ENCODE data around the gene NELL2. TPM values are rescaled to one million over a fixed set of nuclear protein-coding genes. Genes with fewer than 3 reads are reported as not detected.

The NELL2 gene
- total RNA-seq, 1 experiment from 2014 or later = 32.7 TPM

GRCh38 chr12:44677724-44678123, 198.4 kb downstream of the NELL2 start:
- H3K4me1 Mint-ChIP-seq = peaks cover 5 to 10% of the 10 kb centered on the region in 2 experiments; a peak in 3 of 4 replicates
- no peak overlapping the region for H4K91ac ChIP-seq (ENCODE audit: insufficient read length, low read depth, low read length)
- peaks cover 0 to 2% of the 10 kb centered on the region in 2 experiments; a peak in 1 of 5 replicates for H3K9me3 Mint-ChIP-seq
- H3K27ac Mint-ChIP-seq = no peak overlapping the region
- TF ChIP-seq, protein P1, sequence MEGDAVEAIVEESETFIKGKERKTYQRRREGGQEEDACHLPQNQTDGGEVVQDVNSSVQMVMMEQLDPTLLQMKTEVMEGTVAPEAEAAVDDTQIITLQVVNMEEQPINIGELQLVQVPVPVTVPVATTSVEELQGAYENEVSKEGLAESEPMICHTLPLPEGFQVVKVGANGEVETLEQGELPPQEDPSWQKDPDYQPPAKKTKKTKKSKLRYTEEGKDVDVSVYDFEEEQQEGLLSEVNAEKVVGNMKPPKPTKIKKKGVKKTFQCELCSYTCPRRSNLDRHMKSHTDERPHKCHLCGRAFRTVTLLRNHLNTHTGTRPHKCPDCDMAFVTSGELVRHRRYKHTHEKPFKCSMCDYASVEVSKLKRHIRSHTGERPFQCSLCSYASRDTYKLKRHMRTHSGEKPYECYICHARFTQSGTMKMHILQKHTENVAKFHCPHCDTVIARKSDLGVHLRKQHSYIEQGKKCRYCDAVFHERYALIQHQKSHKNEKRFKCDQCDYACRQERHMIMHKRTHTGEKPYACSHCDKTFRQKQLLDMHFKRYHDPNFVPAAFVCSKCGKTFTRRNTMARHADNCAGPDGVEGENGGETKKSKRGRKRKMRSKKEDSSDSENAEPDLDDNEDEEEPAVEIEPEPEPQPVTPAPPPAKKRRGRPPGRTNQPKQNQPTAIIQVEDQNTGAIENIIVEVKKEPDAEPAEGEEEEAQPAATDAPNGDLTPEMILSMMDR (conservative IDR thresholded peaks at IDR 0.05) = no peak
- no peak overlapping the region for H3K4me3 Mint-ChIP-seq
- H3K14ac ChIP-seq (ENCODE audit: insufficient read depth, low read length) = no peak overlapping the region
- H3K23ac ChIP-seq (ENCODE audit: insufficient read length, low read depth, low read length) = no peak overlapping the region
- H4K5ac ChIP-seq (ENCODE audit: insufficient read length, low read depth, low read length) = no peak overlapping the region
- H2BK12ac ChIP-seq (ENCODE audit: insufficient read length, low read depth, low read length) = no peak overlapping the region
- H4K20me1 ChIP-seq (ENCODE audit: control insufficient read depth, insufficient read depth, insufficient read length) = no peaks in the 10 kb centered on the region
- no peaks in the 10 kb centered on the region for H3K4me1 ChIP-seq (ENCODE audit: insufficient read depth, low read length)
- no peak overlapping the region for H2AK5ac ChIP-seq (ENCODE audit: insufficient read length, low read length)
- H2BK15ac ChIP-seq (ENCODE audit: low read depth, low read length) = no peak overlapping the region
- H3K27me3 ChIP-seq (ENCODE audit: insufficient read depth, low read length) = no peaks in the 10 kb centered on the region
- peaks cover 2% of the 10 kb centered on the region; the same call in 1 of the 2 replicates for H3K79me2 ChIP-seq (ENCODE audit: insufficient read depth, low read length)
- H3K27me3 Mint-ChIP-seq (ENCODE audit: low read depth) = no peaks in the 10 kb centered on the region
- no peak overlapping the region for H3K4ac ChIP-seq (ENCODE audit: low read depth, low read length)
- H2BK120ac ChIP-seq (ENCODE audit: low read depth, low read length, poor library complexity, severe bottlenecking) = no peak overlapping the region
- no peak overlapping the region for H2BK20ac ChIP-seq (ENCODE audit: low read depth, low read length, poor library complexity, severe bottlenecking)
- no peaks in the 10 kb centered on the region for H3K79me1 ChIP-seq (ENCODE audit: insufficient read depth, low read depth, low read length, poor library complexity, severe bottlenecking)
- no peaks in the 10 kb centered on the region for H3K23me2 ChIP-seq (ENCODE audit: insufficient read length, low read depth, low read length, poor library complexity, severe bottlenecking)
- H4K8ac ChIP-seq (replicated peaks; ENCODE audit: insufficient read length, low read depth, low read length) = no peak overlapping the region
- H3K9me3 ChIP-seq (ENCODE audit: control insufficient read depth, low read depth, low read length) = no peaks in the 10 kb centered on the region
- H3K36me3 Mint-ChIP-seq (ENCODE audit: insufficient read depth in 1 of 3, low read depth in 3 of 3) = 0 out of 7 replicates have a peak, but pooled peaks cover 0 to 2% (median 0%) of the 10 kb centered on the region in 3 experiments
- no peak for DNase-seq
- H3K27ac ChIP-seq (ENCODE audit: insufficient read length, low read depth, low read length) = no peak overlapping the region
- no peak overlapping the region for H3T11ph ChIP-seq (ENCODE audit: low read length)
- no peak overlapping the region for H3K4me2 ChIP-seq (ENCODE audit: insufficient read depth, insufficient read length, low read length)
- H3K18ac ChIP-seq (ENCODE audit: insufficient read length, low read depth, low read length) = no peak overlapping the region
- H3K56ac ChIP-seq (ENCODE audit: insufficient read length, low read depth, low read length) = no peak overlapping the region
- no peak overlapping the region for H2AFZ ChIP-seq (ENCODE audit: low read length)
- H3K9ac ChIP-seq (ENCODE audit: extremely low read depth, insufficient read length, low read length) = no peak overlapping the region
- no peak overlapping the region for H2BK5ac ChIP-seq (ENCODE audit: insufficient read length, low read length)

Measured in H9 (cell line).